GM23338 (cell line): ENCODE data around the gene CACNA1C.

ENCODE experiments used
- CREB1 ChIP-seq: fragments of 250-450 bp; sonication (Bioruptor Pico); IDR thresholded peaks from 2 replicates; pipeline ENCODE4 v1.5.0; 2020; ENCODE audit warnings: low read depth, mild to moderate bottlenecking, moderate library complexity
- CTCF ChIP-seq, 2 experiments: fragments of 200-600 bp in 1 of 2; sonication (generic) in 1 of 2; conservative IDR thresholded peaks; 2 replicates each; pipeline versions ENCODE4 v1.5.1 to v1.6.1; 2016 to 2017; ENCODE audit warnings: antibody characterized with exemption in 2 of 2, low read depth in 2 of 2, mild to moderate bottlenecking in 2 of 2, moderate library complexity in 1 of 2
- EZH2 ChIP-seq: fragments of 200-600 bp; sonication (generic); IDR thresholded peaks from one replicate; pipeline ENCODE4 v1.8.0; 2017; ENCODE audit warnings: antibody characterized with exemption, mild to moderate bottlenecking, low read depth; ENCODE audit not compliant: unreplicated experiment
- EZH2phosphoT487 ChIP-seq: fragments of 200-600 bp; sonication (generic); IDR thresholded peaks from one replicate; pipeline ENCODE4 v1.8.1; 2018; ENCODE audit warnings: antibody characterized with exemption; ENCODE audit not compliant: unreplicated experiment
- JUNB ChIP-seq: IDR thresholded peaks from one replicate; pipeline ENCODE4 v1.6.1; 2016; ENCODE audit warnings: antibody characterized with exemption; ENCODE audit not compliant: unreplicated experiment
- NANOG ChIP-seq: IDR thresholded peaks from 2 replicates; pipeline ENCODE4 v1.6.1; 2016; ENCODE audit warnings: antibody characterized with exemption, borderline replicate concordance
- POLR2AphosphoS5 ChIP-seq: IDR thresholded peaks from 2 replicates; pipeline ENCODE4 v1.6.1; 2016; ENCODE audit warnings: antibody characterized with exemption, low read depth
- ZNF114 ChIP-seq: fragments of 250-450 bp; sonication (Bioruptor Pico); IDR thresholded peaks from 2 replicates; pipeline ENCODE4 v1.5.0; 2020; ENCODE audit warnings: mild to moderate bottlenecking, moderate library complexity
- ZNF331 ChIP-seq: fragments of 250-450 bp; sonication (Bioruptor Pico); IDR thresholded peaks from 2 replicates; pipeline ENCODE4 v1.5.0; 2020; ENCODE audit warnings: low read depth, mild to moderate bottlenecking, moderate library complexity
- TF ChIP-seq, protein P1 (sequence below): IDR thresholded peaks from one replicate; pipeline ENCODE4 v1.6.1; 2018; ENCODE audit warnings: antibody characterized with exemption; ENCODE audit not compliant: unreplicated experiment
- TF ChIP-seq, protein P2 (sequence below): IDR thresholded peaks from 2 replicates; pipeline ENCODE4 v1.6.1; 2016; ENCODE audit warnings: antibody characterized with exemption
- TF ChIP-seq, protein P3 (sequence below): fragments of 250-450 bp; sonication (Bioruptor Pico); IDR thresholded peaks from 2 replicates; pipeline ENCODE4 v1.5.0; 2020; ENCODE audit warnings: mild to moderate bottlenecking, moderate library complexity

- TF ChIP-seq CTCF (conservative IDR thresholded peaks at IDR 0.05; ENCODE audit: low read depth in 2 of 2) (peak; percentile 43 to 77), EZH2 (no peak), CREB1 (CRISPR knock-in tag) (no peak), POLR2AphosphoS5 (no peak), EZH2phosphoT487 (no peak), ZNF114 (CRISPR knock-in tag) (no peak), JUNB (no peak), NANOG (no peak), ZNF331 (CRISPR knock-in tag) (no peak)
- TF ChIP-seq, protein P1, sequence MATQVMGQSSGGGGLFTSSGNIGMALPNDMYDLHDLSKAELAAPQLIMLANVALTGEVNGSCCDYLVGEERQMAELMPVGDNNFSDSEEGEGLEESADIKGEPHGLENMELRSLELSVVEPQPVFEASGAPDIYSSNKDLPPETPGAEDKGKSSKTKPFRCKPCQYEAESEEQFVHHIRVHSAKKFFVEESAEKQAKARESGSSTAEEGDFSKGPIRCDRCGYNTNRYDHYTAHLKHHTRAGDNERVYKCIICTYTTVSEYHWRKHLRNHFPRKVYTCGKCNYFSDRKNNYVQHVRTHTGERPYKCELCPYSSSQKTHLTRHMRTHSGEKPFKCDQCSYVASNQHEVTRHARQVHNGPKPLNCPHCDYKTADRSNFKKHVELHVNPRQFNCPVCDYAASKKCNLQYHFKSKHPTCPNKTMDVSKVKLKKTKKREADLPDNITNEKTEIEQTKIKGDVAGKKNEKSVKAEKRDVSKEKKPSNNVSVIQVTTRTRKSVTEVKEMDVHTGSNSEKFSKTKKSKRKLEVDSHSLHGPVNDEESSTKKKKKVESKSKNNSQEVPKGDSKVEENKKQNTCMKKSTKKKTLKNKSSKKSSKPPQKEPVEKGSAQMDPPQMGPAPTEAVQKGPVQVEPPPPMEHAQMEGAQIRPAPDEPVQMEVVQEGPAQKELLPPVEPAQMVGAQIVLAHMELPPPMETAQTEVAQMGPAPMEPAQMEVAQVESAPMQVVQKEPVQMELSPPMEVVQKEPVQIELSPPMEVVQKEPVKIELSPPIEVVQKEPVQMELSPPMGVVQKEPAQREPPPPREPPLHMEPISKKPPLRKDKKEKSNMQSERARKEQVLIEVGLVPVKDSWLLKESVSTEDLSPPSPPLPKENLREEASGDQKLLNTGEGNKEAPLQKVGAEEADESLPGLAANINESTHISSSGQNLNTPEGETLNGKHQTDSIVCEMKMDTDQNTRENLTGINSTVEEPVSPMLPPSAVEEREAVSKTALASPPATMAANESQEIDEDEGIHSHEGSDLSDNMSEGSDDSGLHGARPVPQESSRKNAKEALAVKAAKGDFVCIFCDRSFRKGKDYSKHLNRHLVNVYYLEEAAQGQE, result no peak
- TF ChIP-seq, protein P2, sequence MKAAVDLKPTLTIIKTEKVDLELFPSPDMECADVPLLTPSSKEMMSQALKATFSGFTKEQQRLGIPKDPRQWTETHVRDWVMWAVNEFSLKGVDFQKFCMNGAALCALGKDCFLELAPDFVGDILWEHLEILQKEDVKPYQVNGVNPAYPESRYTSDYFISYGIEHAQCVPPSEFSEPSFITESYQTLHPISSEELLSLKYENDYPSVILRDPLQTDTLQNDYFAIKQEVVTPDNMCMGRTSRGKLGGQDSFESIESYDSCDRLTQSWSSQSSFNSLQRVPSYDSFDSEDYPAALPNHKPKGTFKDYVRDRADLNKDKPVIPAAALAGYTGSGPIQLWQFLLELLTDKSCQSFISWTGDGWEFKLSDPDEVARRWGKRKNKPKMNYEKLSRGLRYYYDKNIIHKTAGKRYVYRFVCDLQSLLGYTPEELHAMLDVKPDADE, result no peak
- TF ChIP-seq, protein P3, sequence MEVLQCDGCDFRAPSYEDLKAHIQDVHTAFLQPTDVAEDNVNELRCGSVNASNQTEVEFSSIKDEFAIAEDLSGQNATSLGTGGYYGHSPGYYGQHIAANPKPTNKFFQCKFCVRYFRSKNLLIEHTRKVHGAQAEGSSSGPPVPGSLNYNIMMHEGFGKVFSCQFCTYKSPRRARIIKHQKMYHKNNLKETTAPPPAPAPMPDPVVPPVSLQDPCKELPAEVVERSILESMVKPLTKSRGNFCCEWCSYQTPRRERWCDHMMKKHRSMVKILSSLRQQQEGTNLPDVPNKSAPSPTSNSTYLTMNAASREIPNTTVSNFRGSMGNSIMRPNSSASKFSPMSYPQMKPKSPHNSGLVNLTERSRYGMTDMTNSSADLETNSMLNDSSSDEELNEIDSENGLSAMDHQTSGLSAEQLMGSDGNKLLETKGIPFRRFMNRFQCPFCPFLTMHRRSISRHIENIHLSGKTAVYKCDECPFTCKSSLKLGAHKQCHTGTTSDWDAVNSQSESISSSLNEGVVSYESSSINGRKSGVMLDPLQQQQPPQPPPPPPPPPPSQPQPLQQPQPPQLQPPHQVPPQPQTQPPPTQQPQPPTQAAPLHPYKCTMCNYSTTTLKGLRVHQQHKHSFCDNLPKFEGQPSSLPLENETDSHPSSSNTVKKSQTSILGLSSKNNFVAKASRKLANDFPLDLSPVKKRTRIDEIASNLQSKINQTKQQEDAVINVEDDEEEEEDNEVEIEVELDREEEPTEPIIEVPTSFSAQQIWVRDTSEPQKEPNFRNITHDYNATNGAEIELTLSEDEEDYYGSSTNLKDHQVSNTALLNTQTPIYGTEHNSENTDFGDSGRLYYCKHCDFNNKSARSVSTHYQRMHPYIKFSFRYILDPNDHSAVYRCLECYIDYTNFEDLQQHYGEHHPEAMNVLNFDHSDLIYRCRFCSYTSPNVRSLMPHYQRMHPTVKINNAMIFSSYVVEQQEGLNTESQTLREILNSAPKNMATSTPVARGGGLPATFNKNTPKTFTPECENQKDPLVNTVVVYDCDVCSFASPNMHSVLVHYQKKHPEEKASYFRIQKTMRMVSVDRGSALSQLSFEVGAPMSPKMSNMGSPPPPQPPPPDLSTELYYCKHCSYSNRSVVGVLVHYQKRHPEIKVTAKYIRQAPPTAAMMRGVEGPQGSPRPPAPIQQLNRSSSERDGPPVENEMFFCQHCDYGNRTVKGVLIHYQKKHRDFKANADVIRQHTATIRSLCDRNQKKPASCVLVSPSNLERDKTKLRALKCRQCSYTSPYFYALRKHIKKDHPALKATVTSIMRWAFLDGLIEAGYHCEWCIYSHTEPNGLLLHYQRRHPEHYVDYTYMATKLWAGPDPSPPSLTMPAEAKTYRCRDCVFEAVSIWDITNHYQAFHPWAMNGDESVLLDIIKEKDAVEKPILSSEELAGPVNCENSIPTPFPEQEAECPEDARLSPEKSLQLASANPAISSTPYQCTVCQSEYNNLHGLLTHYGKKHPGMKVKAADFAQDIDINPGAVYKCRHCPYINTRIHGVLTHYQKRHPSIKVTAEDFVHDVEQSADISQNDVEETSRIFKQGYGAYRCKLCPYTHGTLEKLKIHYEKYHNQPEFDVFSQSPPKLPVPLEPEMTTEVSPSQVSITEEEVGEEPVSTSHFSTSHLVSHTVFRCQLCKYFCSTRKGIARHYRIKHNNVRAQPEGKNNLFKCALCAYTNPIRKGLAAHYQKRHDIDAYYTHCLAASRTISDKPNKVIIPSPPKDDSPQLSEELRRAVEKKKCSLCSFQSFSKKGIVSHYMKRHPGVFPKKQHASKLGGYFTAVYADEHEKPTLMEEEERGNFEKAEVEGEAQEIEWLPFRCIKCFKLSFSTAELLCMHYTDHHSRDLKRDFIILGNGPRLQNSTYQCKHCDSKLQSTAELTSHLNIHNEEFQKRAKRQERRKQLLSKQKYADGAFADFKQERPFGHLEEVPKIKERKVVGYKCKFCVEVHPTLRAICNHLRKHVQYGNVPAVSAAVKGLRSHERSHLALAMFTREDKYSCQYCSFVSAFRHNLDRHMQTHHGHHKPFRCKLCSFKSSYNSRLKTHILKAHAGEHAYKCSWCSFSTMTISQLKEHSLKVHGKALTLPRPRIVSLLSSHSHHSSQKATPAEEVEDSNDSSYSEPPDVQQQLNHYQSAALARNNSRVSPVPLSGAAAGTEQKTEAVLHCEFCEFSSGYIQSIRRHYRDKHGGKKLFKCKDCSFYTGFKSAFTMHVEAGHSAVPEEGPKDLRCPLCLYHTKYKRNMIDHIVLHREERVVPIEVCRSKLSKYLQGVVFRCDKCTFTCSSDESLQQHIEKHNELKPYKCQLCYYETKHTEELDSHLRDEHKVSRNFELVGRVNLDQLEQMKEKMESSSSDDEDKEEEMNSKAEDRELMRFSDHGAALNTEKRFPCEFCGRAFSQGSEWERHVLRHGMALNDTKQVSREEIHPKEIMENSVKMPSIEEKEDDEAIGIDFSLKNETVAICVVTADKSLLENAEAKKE (CRISPR knock-in tag), result no peak
Observed at GRCh38 chr12:2652401-2653081, 599.8 kb downstream of the CACNA1C start.
